GM23338 (cell line): ENCODE measurements around the gene PTPRN2.

ENCODE experiments used
- CTCF ChIP-seq, 2 experiments: fragments of 200-600 bp in 1 of 2; sonication (generic) in 1 of 2; conservative IDR thresholded peaks; 2 replicates each; pipeline versions ENCODE4 v1.5.1 to v1.6.1; 2016 to 2017; ENCODE audit warnings: antibody characterized with exemption in 2 of 2, low read depth in 2 of 2, mild to moderate bottlenecking in 2 of 2, moderate library complexity in 1 of 2
- EZH2 ChIP-seq: fragments of 200-600 bp; sonication (generic); IDR thresholded peaks from one replicate; pipeline ENCODE4 v1.8.0; 2017; ENCODE audit warnings: antibody characterized with exemption, mild to moderate bottlenecking, low read depth; ENCODE audit not compliant: unreplicated experiment
- JUNB ChIP-seq: IDR thresholded peaks from one replicate; pipeline ENCODE4 v1.6.1; 2016; ENCODE audit warnings: antibody characterized with exemption; ENCODE audit not compliant: unreplicated experiment

- no peak for TF ChIP-seq JUNB
- TF ChIP-seq CTCF (conservative IDR thresholded peaks at IDR 0.05; ENCODE audit: low read depth in 2 of 2) = no peak
- TF ChIP-seq EZH2 = no peak
Observed at GRCh38 chr7:157797361-157797760, 790.3 kb downstream of the PTPRN2 start.
